ENCODE measurements around the gene FUT3.

GRCh38 chr19:5882421-5882968 is 31.2 kb upstream of the FUT3 start:
- TF ChIP-seq CTCF (conservative IDR thresholded peaks at IDR 0.05; ENCODE audit: low read depth, low read length): no peak
- no peak for TF ChIP-seq FOS (IDR thresholded peaks at IDR 0.05; ENCODE audit: low read depth, low read length)
- TF ChIP-seq RAD21 (IDR thresholded peaks at IDR 0.05; ENCODE audit: low read length): no peak
- no peak for TF ChIP-seq MAFK (IDR thresholded peaks at IDR 0.05; ENCODE audit: low read depth, low read length)
- TF ChIP-seq USF2 (IDR thresholded peaks at IDR 0.05; ENCODE audit: low read depth, low read length): no peak
- no peak for TF ChIP-seq POLR2A (IDR thresholded peaks at IDR 0.05; ENCODE audit: low read depth, low read length)
- no peak for TF ChIP-seq MXI1 (IDR thresholded peaks at IDR 0.05; ENCODE audit: borderline replicate concordance, low read depth, low read length)
- no peak for TF ChIP-seq BHLHE40 (IDR thresholded peaks at IDR 0.05; ENCODE audit: low read depth, low read length)
- TF ChIP-seq SMC3 (IDR thresholded peaks at IDR 0.05; ENCODE audit: low read depth, low read length): no peak
- no peak for TF ChIP-seq CEBPB (IDR thresholded peaks at IDR 0.05; ENCODE audit: low read depth, low read length)
- TF ChIP-seq CHD1 (IDR thresholded peaks at IDR 0.05; ENCODE audit: low read depth, low read length): no peak
- TF ChIP-seq ELK1 (IDR thresholded peaks at IDR 0.05; ENCODE audit: borderline replicate concordance, low read depth, low read length): no peak
- no peak for TF ChIP-seq RCOR1 (IDR thresholded peaks at IDR 0.05; ENCODE audit: insufficient replicate concordance, low read length)
